Mesenteric fat pad (tissue), 1 donor: ENCODE data around the gene RIMS3. TPM values are rescaled to one million over a fixed set of nuclear protein-coding genes. Genes with fewer than 3 reads are reported as not detected.

ENCODE experiments used
- DNase-seq: peaks from one replicate; pipeline ENCODE4 v3.0.0-alpha.2; 2020; ENCODE audit warnings: low spot score
- total RNA-seq: library from RNA; stranded (reverse); fragmentation: NEBNext Ultra II Directional; extraction: Animal tissue kit (Norgen Biotek cat#: 25700); gene quantifications from one replicate; pipeline ENCODE4 v1.2.1, GENCODE V29; 2021
- donor health status: DM: yes; HTN: yes; CAD: no.

RIMS3 gene
- total RNA-seq, 1 donor from 2014 or later, result 1.2 TPM

DNA sequence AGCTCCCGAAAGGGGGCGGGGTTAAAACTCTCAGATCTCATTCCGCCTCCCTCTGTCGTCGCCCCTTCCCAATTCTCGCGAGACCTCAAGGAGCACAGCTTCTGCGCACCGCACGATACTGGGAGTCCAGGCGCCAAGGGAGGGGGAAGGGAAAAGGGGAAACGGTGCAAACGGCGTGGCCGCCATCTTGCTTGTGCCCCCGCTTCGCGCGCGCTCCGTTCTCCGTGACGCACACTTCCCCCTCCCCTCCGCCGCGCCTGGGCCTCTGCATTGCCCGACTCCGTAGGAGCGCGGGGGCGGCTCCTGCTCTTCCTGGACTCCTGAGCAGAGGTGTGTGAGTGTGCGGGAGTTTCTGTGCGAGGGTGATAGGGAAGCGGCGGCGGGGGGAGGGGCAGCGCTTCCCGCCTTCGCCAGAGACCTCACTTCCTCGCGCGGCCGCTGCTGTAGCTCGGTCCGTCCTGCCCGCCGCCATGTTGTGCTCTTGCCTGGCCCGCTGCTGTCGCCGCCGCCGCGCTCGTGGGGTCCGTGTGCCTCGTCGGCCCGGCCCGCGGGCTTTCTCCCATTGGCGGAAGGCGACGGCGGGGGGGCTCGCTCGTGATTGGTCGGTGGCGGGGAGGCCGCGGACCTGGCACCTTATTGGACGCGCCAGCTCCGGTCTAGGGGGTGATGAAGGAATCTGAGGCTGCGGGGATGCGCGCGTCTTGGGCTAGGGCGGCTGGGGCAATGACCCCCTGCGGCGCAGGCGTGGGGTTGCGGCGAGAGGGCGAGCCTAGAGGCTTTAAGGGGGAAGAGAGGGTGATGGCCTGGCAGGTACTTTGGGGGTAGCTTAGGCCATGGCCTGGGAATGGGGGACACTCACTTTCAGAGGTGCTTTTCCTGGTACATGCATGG is 26.3 kb upstream of the RIMS3 start, which contains the start of gene NFYC:
TSS of gene NFYC (plus strand) at position 167 of the 891 bp plus-strand sequence. CDS start 47,140 bp downstream, outside the sequence.
- peak; percentile 98 for DNase-seq

DNA sequence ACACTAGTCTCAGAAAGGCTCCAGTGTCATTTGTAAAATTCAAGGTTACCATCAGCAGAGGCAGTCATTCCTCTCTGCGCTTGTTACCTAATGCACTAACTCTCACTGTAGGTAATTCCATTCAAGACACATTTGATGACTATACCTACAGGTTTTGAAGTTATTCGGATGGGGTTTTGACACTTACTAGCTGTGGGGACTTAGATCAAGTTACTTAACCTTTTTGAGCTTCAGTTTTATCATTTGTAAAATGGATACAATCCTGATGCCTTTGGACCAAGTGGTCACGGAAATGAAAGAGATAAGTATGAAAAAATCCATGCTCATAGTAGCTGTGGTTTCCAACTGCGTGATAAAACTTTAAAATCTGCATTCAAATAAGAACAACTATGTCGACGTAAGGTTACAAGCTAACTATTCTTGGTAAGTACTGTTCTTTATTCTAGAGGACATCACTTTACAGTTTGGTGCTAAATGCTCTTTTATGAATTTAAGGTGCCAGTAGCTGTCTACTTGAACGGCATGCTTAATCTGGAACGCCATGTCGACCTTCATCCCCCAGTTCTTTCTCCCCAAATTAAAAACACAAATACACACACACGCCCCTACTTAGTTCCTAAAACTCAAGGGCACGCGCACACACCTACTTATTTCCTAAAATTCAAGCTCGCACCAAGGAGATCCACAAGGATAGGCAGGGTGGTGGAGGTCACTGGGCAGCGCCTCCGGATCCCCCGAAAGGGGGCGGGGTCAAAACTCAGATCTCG is 25.5 kb upstream of the RIMS3 start:
- no peak for DNase-seq

GRCh38 chr1:40689737-40690136 is 24.3 kb upstream of the RIMS3 start:
- DNase-seq, result no peak

GRCh38 chr1:40687661-40688060 is 22.2 kb upstream of the RIMS3 start:
- no peak for DNase-seq

- no peak for DNase-seq
Observed at GRCh38 chr1:40687059-40687458, 21.6 kb upstream of the RIMS3 start.

DNA sequence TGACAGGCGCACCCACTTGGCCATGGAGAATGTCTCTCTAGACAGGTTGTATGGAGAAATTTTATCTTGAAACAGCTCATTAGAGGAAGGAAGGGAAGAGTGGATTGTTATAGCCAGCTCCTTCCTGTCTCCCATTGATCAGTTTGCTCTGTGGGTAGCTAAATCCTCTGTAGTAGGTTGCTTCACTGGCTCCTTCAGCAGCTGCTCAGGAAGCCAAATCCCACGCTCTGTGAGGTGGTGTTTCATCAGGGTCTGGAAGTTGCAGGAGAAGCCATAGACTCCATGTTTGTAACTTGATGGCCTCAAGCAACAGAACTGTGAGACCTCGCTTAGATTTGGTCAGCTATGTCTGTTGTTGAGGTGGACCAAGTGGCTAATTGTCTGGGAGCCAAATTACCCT is 19.2 kb upstream of the RIMS3 start:
- no peak for DNase-seq

- no peak for DNase-seq
Observed at GRCh38 chr1:40679165-40679953, 13.9 kb upstream of the RIMS3 start.

- no peak for DNase-seq
Observed at GRCh38 chr1:40676501-40676900, 11.0 kb upstream of the RIMS3 start.

DNA sequence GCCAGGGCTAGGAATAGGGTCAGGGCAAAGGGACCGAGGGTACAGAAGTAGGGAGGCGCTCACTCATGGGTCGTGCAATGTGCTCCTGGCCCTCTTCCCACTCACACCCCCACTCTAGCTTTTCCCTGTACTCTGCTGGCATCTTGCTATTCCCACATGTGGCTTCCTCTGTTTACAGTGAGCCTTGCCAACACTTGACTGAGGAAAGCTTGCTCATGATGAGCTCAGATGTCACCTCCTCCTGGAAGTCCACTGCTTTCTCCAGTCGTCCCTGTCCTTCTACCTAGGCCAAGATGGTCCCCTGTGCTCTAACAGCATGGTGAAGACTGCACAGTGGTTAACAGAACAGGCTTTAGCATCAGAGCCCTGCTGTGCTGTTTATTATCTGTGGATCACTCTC is 8.0 kb upstream of the RIMS3 start:
- no peak for DNase-seq

DNA sequence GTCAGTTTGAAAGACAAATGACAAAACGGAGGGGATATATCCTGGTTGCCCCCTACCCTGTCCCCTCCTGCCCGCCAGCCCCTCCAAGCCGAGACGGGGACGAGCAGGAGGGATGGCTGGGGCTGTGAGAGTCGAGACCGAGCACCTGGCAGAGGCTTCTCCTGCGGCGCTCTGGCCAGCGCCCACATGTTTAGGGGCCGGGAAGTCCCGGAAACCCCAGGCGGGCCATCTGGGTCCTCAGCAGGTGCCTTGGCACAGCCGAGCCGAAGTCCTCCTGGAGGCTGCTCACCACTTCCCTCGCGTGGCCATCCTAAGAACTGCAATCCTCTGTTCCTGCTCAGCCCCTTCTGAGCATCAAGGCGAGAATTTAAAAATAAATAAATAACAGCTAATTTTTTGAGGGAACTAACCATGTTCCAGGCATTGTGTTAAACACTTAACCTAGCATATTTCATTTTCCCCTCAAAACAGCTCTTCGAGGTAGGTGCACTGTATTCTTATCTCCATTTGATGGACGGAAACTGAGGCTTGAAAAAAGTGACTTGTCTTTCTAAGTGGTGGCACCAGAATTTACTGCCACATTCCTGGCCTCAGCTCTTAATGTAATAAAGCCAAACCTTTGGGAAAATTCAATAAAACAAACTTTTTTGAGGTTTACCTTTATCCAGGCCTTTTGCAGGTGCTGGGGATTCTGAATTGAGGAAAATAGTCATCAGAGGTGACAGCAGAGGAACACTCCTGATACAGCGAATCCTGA is 3.5 kb upstream of the RIMS3 start:
- no peak for DNase-seq

DNA sequence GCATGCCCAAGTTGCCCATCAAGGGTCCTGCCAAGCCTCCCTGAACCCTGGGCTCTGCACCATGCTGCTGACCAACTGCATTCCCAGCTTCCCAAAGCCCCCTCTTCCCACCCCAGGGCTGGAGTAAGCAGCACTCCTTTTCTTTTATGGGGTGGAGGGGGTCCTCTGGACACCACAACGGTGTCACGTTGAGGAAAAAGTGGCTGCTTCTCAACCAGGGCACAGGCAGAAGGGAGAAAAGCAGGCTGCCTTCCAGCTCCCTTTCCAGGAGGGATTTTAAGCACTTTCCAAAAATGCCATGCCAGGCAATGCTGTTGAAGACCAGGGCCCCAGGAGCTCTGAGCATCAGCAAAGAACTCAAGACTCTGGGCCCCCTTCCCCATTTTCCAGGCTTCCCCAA is 691 bp downstream of the RIMS3 start:
- no peak for DNase-seq

DNA sequence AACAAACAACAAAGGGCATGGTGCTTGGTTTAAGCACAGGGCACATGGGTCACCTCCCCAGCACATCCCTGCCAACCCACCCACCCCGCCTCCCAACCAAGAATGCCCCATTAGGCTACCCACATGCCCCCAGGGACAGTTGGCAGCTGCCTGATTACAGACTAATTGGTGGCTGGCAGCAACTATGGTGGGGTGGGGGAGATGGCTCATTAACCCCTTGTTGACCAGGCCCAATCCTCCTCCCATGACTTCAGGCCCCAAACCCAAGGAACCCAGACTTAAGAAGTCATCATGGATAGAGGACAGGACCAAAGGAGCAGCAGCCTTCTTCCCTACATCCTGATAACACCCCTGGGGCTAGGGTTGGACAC is 1.3 kb downstream of the RIMS3 start:
- no peak for DNase-seq

DNA sequence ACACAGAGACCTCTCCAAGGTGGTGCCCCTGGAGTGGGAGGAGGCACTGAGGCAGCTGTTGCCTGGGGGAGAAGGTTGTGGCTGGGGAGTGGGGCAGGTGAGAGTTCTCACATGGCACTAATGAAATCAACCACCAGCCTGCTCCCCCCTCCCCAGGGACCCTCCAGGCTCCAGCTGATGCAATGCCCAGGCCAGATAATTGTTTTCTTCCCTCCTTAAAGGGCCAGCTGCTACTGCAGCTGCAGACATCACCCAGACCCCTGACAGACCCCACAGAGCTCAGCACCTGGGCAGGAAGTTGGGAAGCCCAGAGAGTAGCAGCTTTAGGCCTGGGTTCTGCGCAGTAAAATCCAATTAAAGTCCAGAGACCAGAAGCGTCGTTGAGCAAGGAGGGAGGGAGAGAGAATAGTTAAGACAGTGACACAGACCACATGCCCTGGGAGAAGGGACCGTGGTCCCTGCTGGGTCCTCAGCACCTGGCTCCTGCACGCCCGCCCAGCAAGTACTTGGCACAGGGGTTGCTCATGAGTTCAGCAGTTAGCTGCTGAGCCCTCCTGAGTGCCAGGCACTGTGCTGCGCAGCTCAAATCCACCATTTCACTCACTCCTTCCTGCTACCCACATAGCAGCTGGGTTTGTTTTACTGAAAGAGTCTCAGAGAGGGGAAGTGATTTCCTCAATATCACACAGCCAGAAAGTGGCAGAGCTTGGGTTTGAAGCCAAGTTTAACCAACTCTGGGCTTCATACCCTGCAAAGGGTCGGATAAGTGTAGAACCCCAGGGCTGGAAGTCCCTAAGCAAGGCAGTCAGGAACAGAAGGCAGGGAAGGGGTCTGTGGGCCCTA is 1.9 kb downstream of the RIMS3 start:
- no peak for DNase-seq

DNA sequence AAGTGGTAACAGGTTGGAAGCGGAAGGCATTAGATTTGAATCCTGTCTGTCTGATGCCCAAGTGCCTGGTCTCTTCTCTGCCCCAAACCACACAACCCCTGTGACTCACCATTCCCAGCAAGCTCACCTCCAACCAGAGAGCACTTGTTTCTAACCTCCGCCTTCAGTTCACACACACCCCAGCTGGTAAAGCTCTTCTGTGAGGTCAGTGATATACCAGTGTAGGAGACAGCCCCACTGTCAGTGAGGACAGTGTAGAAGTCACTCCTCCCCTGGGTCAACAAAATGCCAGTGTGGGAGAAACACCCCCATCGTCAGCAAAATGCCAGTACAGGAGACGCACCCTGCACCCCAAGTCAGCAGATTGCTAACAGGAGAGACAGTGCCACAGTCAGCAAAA is 2.6 kb downstream of the RIMS3 start:
- DNase-seq, result no peak

DNA sequence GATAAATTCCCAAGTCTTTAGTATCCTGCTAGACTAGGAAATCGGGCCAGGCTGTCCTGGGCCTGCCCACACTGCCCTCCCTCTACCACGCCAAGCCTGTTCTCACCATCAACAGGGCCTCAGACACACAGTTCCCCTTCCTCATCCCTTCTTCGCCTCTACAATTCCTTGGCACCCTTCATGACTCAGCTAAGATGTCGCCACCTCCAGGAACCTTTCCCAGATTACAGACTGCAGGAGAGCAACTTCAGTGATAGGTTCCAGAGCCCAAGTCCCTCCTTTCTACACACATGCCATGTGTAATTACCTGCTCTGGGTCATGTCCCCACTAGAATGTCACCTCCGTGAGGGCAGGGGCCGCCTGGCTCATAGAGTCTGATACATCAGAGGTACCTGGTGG is 3.3 kb downstream of the RIMS3 start:
- DNase-seq, result no peak

GRCh38 chr1:40661678-40662077 is 3.8 kb downstream of the RIMS3 start:
- no peak for DNase-seq

DNA sequence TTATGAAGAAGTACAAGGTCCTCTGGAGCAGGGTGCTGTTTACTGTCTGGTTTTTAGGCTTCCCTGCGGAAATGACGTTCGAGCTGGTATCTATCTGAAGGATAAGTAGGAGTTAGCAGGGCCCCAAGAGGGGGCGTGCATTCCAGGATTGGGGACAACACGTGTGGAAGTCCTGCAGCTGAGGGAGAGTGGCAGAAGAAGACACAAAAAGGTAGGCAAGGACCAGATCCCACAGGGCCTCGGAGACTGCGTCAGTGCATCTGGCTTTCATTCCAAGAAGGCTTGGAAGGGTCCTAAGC is 5.9 kb downstream of the RIMS3 start:
- DNase-seq, result no peak

DNA sequence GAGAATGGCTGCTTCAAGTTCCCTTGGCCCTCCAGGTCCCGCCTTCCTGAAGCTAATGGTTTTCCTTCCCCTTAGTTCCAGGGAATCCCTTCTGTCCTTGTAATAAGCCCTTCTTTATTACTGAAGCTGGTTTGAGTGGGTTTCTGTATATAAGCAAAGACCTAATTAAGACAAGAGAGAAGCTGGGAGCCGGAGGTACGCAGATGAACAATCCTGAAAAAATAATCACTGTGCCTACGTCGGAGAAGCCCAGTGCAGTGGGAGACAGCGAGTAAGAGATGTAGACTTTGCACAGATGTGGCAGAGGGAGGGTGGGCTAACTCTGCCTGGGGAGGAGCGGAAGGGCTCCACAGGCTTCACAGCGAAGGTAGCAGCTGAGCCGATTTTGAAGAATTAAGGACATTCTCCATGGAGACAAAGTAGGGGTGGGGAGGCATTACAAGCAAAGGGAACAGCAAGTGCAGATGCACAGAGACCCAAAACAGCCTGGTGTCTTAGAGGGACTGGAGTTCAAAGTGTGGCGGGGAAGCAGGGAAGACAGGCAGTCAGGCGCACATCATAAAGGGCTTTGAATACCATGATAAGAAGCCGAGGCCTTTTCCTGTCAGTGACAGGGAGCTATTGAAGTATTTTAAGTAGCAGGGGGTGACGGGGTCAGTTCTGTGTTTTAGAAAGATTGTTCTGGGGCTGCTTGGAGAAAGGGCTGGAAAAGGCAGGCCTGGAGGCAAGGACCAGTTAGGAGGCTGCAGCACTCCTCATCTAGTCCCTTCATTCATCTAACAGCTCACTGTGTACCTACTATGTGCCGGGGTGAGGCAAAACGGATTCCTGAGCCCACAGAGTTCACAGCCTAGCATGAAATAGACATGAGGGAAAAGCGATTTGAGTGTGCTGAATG is 6.5 kb downstream of the RIMS3 start:
- DNase-seq, result no peak

DNA sequence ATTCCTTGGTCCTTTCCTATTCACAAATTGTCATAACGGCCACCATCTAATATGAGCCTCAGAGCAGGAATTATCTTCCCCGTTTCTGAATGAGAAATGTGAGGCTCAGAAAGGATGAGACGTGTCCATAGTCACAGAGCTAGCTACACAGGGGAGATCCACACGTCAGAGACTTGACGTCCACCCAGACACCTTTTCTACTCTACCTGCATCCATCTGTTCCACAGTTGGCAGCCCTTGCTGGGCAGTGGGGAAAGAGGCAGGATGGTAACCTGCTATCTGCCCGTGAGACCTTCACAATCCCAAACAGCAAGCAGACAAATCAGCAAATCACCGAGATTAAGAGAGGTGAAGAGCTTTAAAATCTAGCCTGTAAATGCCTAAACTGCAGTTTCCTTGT is 8.4 kb downstream of the RIMS3 start:
- no peak for DNase-seq
